Mononuclear cell (primary cell): ENCODE measurements around the gene SAMD4A. TPM values are rescaled to one million over a fixed set of nuclear protein-coding genes. Genes with fewer than 3 reads are reported as not detected.
"Not testable (repeated sequence)": the region's sequence is repeated elsewhere in the genome, so short reads cannot be mapped to it uniquely, and the experiment has no call there.

Source experiments
- H3K27me3 ChIP-seq: 2 replicates; pipeline ENCODE4 v1.6.0; 2011; ENCODE audit warnings: low read length, control low read depth; ENCODE audit not compliant: insufficient read depth
- H3K4me1 ChIP-seq: 2 replicates; pipeline ENCODE4 v1.5.1; 2011; ENCODE audit warnings: mild to moderate bottlenecking, low read length, control low read depth; ENCODE audit not compliant: insufficient read depth
- H3K4me3 ChIP-seq: 2 replicates; pipeline ENCODE4 v1.5.1; 2011; ENCODE audit warnings: mild to moderate bottlenecking, low read length, moderate library complexity
- H3K9me3 ChIP-seq: 2 replicates; pipeline ENCODE4 v1.5.1; 2011; ENCODE audit warnings: low read depth, mild to moderate bottlenecking, control low read depth, low read length
- total RNA-seq: library from RNA; depleted of rRNA; stranded (reverse); fragments of >200 nt; gene quantifications from one replicate; pipeline ENCODE4 v1.2.3, GENCODE V29; 2012

Gene SAMD4A
- total RNA-seq, 1 donor, result 2.0 TPM

DNA sequence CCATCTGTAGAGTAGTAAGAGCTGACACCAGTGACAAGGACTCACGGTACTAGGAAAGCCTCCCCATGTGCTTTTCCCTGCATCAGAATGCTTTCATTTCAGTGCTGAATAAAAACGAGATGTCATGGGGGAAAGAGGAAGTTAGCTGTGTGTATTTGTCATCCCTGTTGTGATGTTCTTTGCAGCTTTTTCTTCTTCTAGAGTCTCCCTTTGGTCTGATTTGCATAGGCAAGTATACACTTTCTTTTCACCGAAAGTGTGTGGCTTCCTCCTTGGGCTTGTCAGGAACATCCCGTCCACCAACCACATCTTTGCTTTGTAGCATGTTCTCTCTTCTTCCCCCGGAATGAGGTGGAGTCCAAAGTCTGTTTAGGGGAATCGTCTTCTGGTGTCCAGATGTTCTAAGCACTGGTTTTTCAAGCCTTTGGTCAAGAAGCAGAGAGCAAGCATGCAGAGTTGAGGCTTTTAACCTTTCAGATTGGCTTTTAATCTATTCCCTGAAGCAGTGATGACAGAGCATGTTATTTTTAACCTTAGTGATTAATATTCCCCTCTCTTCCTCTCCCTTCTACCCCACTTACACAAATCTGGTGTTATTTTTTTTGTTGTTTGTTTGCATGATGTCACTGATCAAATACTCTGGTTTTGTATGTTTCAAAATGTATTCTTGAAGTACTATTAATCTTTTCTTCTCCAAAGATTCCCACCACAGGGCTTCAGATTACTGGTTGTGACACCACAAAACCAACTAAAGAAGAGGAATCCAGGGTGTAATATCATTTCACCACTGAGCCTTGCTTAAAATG lies 163.4 kb downstream of the SAMD4A start:
- peak overlapping the region; percentile 5 for H3K4me3 ChIP-seq
- peaks cover 8% of the 10 kb centered on the region for H3K4me1 ChIP-seq
- no peaks in the 10 kb centered on the region for H3K27me3 ChIP-seq
- no peaks in the 10 kb centered on the region for H3K9me3 ChIP-seq

DNA sequence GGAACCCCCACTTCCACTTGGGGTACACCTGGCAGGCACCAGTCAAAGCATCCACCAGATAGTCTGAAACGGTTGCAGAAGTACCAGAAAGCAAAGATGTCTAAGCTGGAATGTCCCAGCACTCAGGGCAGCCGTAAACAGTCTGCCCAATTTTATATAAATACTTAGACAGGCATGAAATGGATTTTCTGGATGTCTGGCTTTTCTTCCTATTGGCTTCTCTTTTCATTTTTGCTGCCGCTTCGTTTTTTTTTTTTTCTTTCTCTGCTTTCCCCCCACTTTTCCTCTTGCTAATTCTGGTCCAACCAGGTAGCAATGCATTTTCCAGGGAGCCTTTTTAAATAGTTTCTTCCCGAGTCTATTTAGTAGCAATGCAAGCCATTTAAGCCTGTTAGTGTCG lies 168.0 kb downstream of the SAMD4A start:
- Histone ChIP-seq H3K4me1 (peaks cover 11% of the 10 kb centered on the region), H3K9me3 (no peaks in the 10 kb centered on the region), H3K27me3 (no peaks in the 10 kb centered on the region), H3K4me3 (no peak overlapping the region)

DNA sequence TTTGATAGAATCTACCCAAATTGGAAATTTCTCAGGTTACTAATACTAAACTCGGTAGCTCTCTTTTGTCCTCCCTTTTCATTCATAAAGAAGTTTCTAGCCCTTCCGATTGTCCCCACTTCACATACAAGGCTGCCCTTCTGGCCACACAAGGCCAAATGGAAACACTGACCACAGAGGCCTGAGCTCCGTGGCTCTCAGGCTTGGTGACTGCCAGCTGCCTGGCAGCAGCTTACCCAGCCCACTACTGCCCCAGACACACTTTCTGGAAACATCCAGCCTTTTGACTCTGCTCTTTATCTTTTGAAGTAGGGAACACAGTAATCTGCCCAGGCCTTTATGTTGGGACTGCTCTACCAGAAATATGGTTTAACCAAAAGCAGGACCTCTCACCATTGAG lies 168.5 kb downstream of the SAMD4A start:
- no peaks in the 10 kb centered on the region for H3K9me3 ChIP-seq
- H3K4me1 ChIP-seq, result peaks cover 7% of the 10 kb centered on the region
- no peaks in the 10 kb centered on the region for H3K27me3 ChIP-seq
- no peak overlapping the region for H3K4me3 ChIP-seq

DNA sequence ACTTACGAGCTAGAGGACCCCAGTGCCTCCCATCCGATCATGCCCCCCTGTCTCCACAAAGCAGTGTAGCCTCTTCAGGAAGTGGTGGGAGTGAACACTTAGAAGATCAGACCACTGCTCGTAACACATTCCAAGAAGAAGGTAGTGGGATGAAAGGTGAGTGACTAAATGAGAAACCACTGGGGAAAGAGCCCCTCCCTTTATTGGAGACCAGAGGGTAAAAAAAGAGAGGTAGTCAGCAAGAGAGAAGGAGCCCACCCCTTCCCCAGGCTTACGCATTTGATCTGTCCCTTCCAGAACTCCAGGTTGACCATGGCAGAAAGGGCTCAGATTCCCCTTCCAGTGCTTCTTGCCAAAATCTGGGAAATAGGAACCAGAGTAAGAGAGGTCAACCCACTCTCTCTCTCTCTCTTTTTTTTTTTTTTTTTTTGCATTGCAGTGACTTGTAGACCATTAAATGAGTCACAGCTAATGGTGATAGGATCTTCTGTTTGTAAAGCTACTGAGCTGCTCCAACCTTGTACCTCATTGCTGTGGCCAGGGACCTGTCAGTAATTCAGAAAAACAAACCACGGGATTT lies 170.3 kb downstream of the SAMD4A start:
- H3K27me3 ChIP-seq, result no peaks in the 10 kb centered on the region
- no peaks in the 10 kb centered on the region for H3K9me3 ChIP-seq
- H3K4me1 ChIP-seq, result peaks cover 7% of the 10 kb centered on the region
- H3K4me3 ChIP-seq, result no peak overlapping the region

DNA sequence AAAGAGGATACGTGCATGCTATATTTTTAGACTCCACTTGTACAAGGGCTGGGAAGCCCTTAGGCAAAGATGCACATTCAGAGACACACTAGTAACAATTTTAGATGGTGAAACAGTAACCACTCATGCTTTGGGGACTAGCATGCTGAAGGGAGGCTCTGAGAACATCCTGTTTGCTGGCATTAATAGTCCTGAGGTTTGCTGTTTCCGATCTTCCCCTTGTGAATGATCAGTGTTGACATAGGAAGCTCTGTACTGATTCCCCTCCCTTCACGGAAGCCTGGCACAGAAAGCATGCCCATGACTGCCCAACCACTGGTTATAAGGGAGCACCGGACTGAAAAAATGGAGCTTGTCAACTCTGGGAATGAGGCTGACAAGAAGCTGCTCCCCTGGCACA lies 171.1 kb downstream of the SAMD4A start:
- no peaks in the 10 kb centered on the region for H3K27me3 ChIP-seq
- H3K9me3 ChIP-seq, result no peaks in the 10 kb centered on the region
- H3K4me1 ChIP-seq, result peaks cover 10% of the 10 kb centered on the region
- H3K4me3 ChIP-seq, result no peak overlapping the region

DNA sequence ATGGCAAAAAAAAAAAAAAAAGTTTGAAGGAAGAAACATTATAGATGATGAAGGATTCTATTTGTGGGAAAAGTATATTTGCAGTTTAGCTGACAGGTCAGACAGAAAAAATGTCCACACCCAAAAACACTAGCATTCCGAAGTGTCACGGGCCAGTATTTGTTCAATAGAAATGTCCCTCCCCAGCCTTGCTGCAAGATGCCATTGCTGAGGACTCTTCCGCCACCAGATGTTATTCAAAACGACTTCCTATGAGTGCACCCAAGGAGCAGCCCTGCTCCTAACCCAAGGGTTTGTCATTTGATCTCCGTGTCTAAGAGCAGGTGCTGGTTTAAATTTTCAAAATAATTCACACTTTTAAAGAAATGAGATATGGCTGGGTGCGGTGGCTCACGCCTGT lies 172.6 kb downstream of the SAMD4A start:
- Histone ChIP-seq H3K27me3 (no peaks in the 10 kb centered on the region), H3K4me3 (no peak overlapping the region), H3K4me1 (peaks cover 10% of the 10 kb centered on the region), H3K9me3 (no peaks in the 10 kb centered on the region)

DNA sequence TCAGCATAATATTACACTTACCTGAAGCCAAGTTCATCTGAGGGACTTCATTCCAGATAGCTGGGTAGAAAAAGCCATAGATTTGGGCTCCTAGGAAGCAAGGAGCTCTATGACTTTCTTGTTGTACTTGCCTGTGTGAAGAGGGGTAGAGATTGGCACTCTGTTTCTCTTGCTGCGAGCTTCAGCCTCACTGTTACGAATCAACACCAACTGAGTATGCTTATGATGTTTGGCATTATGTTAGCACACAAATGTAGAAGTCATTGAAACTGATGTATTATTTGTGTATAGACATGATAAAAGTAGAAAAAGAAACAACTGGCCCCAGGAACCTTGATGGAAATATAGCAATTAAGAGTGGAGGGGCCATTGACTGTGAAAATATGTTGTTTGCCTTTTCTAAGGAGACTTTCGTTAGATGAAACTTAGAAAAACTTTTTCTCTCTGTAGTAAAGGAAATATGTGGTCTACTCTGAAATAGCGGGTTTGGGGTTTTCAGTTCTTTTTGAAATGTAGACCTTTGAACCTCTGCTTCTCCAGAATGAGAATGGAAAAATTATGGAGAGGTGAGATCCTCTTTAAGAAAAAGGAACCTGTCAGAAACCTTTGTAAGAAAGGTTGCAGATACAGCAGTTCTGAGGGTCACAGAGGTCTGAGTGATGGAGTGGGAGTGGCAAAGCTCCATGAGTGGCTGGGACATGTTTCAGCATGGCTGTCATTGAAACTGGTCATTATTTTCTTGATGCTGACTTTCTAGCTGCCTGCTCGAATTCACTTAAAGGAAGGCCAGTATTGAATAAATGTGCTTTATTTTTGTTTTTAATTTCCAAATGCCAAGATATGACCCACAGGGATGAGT lies 175.8 kb downstream of the SAMD4A start:
- Histone ChIP-seq H3K27me3 (no peaks in the 10 kb centered on the region), H3K4me1 (peaks cover 10% of the 10 kb centered on the region), H3K9me3 (no peaks in the 10 kb centered on the region), H3K4me3 (no peak overlapping the region)

DNA sequence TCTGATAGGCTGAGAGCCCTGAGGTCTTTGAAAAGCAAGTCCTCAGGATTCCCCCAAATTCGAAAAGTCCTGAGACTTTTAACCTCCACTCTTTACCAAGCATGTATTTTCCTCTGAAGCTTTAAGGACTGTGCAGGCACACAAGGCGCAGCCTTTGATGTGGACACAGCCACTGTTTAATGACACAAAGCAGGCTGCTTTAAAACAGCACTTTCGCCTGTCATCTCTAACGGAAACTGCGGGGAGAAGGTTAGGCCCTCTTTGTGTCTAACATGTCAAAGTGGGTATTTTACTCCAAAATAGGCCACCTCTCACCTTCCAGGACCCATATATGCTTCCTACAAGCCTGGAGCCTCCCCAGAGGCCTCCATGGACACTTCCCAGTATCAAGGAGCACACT lies 176.5 kb downstream of the SAMD4A start:
- H3K4me1 ChIP-seq, result peaks cover 6% of the 10 kb centered on the region
- no peaks in the 10 kb centered on the region for H3K27me3 ChIP-seq
- H3K9me3 ChIP-seq, result no peaks in the 10 kb centered on the region
- no peak overlapping the region for H3K4me3 ChIP-seq

DNA sequence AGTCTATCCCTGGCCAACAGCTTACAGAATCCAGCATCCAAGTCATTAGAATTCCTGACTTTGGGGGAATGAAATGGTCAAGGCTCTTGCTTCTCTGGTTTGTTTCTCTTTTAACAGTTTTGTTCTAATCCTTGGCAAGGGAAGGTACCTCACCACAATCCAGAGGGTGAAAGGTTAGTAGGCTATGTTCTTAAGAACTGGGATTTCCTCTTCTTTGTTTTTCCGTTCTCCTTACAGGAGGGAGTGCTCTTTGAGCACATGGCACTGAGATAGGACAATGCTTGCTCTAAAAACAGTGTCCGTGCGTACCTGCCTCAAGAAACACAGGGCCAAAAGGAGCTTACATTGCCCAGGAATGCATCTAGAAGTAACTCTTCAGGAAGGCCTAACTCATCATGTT lies 179.1 kb downstream of the SAMD4A start:
- Histone ChIP-seq H3K4me3 (no peak overlapping the region), H3K9me3 (no peaks in the 10 kb centered on the region), H3K27me3 (no peaks in the 10 kb centered on the region), H3K4me1 (peaks cover 6% of the 10 kb centered on the region)

DNA sequence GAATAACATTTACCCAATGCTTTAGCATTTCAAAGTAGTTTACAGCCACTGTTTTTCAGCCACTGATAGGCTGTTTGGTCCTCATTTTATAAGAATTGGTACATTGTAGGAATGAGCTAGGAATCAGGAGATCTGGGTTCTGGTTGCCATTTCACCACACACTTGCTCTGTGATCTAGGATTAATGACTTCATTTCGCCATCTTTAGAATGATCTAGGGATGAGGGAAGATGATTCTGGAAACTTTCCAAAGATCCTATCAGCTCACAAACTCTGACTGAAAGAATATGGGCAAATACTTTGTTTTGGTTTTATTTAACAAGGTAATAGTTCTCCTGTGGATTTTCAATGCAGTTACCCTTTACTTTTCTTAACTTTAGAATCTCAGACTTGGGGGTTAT lies 180.7 kb downstream of the SAMD4A start:
- Histone ChIP-seq H3K4me1 (no peaks in the 10 kb centered on the region), H3K9me3 (no peaks in the 10 kb centered on the region), H3K4me3 (no peak overlapping the region), H3K27me3 (no peaks in the 10 kb centered on the region)

DNA sequence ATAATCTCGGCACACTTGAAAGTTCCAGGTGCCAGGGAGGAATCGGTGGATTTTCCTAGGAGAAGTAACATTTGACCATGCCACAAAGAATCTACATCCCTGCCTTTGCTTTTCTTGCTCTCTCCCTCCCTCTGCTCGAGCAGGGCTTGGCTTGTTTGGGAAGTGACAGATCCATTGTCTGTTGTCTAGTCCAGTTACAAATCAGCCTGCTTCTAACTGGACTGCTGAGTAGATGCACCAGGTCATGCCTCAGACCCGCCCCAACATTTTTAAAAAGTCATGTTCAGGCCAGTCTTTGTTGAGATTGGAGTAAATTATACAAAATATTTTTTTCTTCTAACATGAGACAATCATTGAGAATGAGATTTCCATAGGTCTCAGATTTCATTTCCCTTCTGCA lies 182.3 kb downstream of the SAMD4A start:
- H3K27me3 ChIP-seq, result no peaks in the 10 kb centered on the region
- no peaks in the 10 kb centered on the region for H3K4me1 ChIP-seq
- no peak overlapping the region for H3K4me3 ChIP-seq
- no peaks in the 10 kb centered on the region for H3K9me3 ChIP-seq

DNA sequence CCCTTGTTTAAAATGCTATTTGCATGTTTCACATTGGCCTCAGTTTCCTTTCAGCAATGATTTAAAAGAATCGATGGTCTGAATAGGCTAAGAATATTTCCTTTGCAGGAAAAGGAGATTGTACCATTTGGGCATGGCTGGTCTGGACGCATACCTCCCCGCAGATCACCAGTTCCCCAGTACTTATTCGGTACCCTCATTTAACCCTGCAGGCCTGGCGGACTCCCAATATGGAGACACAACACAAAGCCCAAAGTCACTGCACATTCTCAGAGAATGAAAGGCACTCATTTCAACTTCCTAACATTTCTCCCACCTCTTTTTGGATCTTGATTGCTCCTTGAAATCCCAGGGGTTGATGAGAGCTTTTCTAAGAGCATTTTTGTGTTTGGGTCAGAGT lies 182.8 kb downstream of the SAMD4A start:
- no peaks in the 10 kb centered on the region for H3K27me3 ChIP-seq
- no peak overlapping the region for H3K4me3 ChIP-seq
- H3K4me1 ChIP-seq, result no peaks in the 10 kb centered on the region
- H3K9me3 ChIP-seq, result no peaks in the 10 kb centered on the region

DNA sequence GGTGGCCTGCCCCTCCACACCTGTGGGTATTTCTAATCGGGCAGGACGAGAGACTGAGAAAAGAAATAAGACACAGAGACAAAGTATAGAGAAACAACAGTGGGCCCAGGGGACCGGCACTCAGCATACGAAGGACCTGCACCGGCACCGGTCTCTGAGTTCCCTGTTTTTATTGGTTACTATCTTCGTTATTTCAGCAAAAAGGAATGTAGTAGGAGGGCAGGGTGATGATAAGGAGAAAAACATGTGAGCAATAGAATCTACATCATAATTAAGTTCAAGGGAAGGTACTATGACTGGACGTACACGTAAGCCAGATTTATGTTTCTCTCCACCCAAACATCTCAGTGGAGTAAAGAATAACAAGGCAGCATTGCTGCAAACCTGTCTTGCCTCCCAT lies 185.7 kb downstream of the SAMD4A start:
- H3K9me3 ChIP-seq, H3K4me3 ChIP-seq, H3K4me1 ChIP-seq, H3K27me3 ChIP-seq: not testable (repeated sequence)

DNA sequence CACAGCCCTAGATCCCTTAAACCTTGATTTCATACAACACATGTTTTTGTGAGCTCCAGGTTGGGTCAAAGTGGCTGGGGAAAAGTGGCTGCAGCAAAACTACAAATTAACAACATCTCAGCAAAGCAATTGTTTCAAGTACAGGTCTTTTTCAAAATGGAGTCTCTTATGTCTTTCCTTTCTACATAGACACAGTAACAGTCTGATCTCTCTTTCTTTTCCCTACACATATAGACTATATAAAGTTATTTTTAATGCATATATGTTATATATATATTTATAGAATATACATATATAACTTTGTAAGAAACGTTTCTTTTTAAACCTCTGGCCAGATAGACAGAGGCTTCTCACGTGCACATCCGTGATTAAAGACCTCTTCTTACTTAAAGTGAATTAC lies 186.5 kb downstream of the SAMD4A start:
- not testable (repeated sequence) for H3K9me3 ChIP-seq, H3K27me3 ChIP-seq, H3K4me3 ChIP-seq, H3K4me1 ChIP-seq

DNA sequence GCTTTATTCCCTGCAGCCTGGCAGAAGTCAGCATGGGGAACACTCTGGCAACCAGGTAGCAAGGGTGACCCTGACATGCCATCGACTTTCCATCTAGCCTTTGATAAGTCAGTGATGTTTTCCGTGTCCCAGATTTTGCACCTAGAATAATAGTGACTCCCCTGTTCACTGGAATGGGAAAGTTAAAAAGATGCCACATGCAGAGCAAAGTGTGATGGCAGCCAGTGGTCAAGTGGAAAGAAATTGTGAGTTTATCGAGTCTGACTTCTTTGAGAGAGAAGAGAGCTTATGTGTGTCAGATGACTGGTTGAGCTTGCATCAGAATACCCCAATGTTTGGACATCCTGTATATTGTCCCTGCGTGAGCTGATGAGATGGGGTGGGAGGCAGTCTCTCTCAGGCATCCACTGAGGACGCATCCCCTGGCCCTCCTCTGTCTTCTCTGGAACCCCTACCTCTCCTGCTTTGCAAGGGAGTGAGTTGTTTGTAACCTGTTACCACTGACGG lies 187.2 kb downstream of the SAMD4A start:
- no peak overlapping the region for H3K4me3 ChIP-seq
- no peaks in the 10 kb centered on the region for H3K9me3 ChIP-seq
- no peaks in the 10 kb centered on the region for H3K4me1 ChIP-seq
- no peaks in the 10 kb centered on the region for H3K27me3 ChIP-seq
